BLaER1 treated with 17β-estradiol and CSF1 and Interleukin-3, amounts not matched to agents 10 nM and 100 nM (cell line): Measurements from ENCODE around the gene CABP7.
A peak's percentile ranks its signal among the peaks of the same experiment; 100 is the strongest.

ENCODE experiments used
- H3K27ac ChIP-seq, 11 experiments: shearing (Covaris generic); formaldehyde crosslinking; 2 replicates each; pipeline ENCODE4 v1.8.1; 2022
- H3K27me3 ChIP-seq, 11 experiments: shearing (Covaris generic); formaldehyde crosslinking; 2 replicates each; pipeline ENCODE4 v1.8.1; 2022
- H3K36me3 ChIP-seq, 11 experiments: shearing (Covaris generic); formaldehyde crosslinking; 2 replicates each; pipeline ENCODE4 v1.8.1; 2022
- H3K4me1 ChIP-seq, 10 experiments: shearing (Covaris generic); formaldehyde crosslinking; 2 replicates each; pipeline ENCODE4 v1.8.1; 2022
- H3K4me2 ChIP-seq, 11 experiments: shearing (Covaris generic); formaldehyde crosslinking; 2 replicates each; pipeline ENCODE4 v1.8.1; 2022
- H3K4me3 ChIP-seq, 10 experiments: shearing (Covaris generic); formaldehyde crosslinking; 2 replicates each; pipeline ENCODE4 v1.8.1; 2022
- H3K9ac ChIP-seq, 11 experiments: shearing (Covaris generic); formaldehyde crosslinking; 2 replicates each; pipeline ENCODE4 v1.8.1; 2022
- H3K9me3 ChIP-seq, 11 experiments: shearing (Covaris generic); formaldehyde crosslinking; replicated peaks in 1 of 11; 2 replicates each; pipeline ENCODE4 v1.8.1; 2022
- H4K20me1 ChIP-seq, 11 experiments: shearing (Covaris generic); formaldehyde crosslinking; 2 replicates each; pipeline ENCODE4 v1.8.1; 2022
- Cebpa-rat ChIP-seq, 11 experiments: shearing (Covaris generic); IDR thresholded peaks; 2 replicates each; pipeline ENCODE4 v1.8.1; 2022

The CABP7 gene

GRCh38 chr22:29768052-29768693, 48.4 kb downstream of the CABP7 start:
- H3K4me3 ChIP-seq = peak overlapping the region; percentile 77 to 93 (median 84)
- H3K9me3 ChIP-seq = no peaks in the 10 kb centered on the region
- H4K20me1 ChIP-seq = peaks cover 0 to 24% (median 0%) of the 10 kb centered on the region in 11 experiments; a peak in 3 of 22 replicates
- peaks cover 23 to 37% (median 28%) of the 10 kb centered on the region in 11 experiments for H3K36me3 ChIP-seq
- H3K27me3 ChIP-seq = no peaks in the 10 kb centered on the region
- H3K27ac ChIP-seq = peak overlapping the region; percentile 84 to 96 (median 90)
- peak overlapping the region; percentile 79 to 95 (median 92) for H3K4me2 ChIP-seq
- TF ChIP-seq Cebpa-rat (IDR thresholded peaks at IDR 0.05) = no peak
- H3K4me1 ChIP-seq = peaks cover 35 to 48% (median 40%) of the 10 kb centered on the region in 10 experiments
- H3K9ac ChIP-seq = peak overlapping the region; percentile 84 to 94 (median 90)

GRCh38 chr22:29769723-29770321, 50.0 kb downstream of the CABP7 start:
- peaks cover 0 to 24% (median 0%) of the 10 kb centered on the region in 11 experiments; a peak in 3 of 22 replicates for H4K20me1 ChIP-seq
- no peak overlapping the region for H3K4me3 ChIP-seq
- H3K9ac ChIP-seq = no peak overlapping the region; a peak in 1 of 22 replicates
- TF ChIP-seq Cebpa-rat (IDR thresholded peaks at IDR 0.05) = no peak
- H3K4me2 ChIP-seq = peak overlapping the region in 4 of 11 experiments; percentile 79 to 94 (median 92); a peak in 5 of 22 replicates
- no peaks in the 10 kb centered on the region for H3K27me3 ChIP-seq
- H3K27ac ChIP-seq = peak overlapping the region in 2 of 11 experiments; percentile 11 to 15; a peak in 3 of 22 replicates
- peaks cover 28 to 37% (median 30%) of the 10 kb centered on the region in 10 experiments for H3K4me1 ChIP-seq
- no peaks in the 10 kb centered on the region for H3K9me3 ChIP-seq
- H3K36me3 ChIP-seq = peaks cover 23 to 37% (median 28%) of the 10 kb centered on the region in 11 experiments

- no peak overlapping the region for H3K4me2 ChIP-seq
- H4K20me1 ChIP-seq = peaks cover 0 to 24% (median 0%) of the 10 kb centered on the region in 11 experiments; a peak in 3 of 22 replicates
- H3K4me3 ChIP-seq = no peak overlapping the region
- TF ChIP-seq Cebpa-rat (IDR thresholded peaks at IDR 0.05) = no peak
- no peak overlapping the region for H3K9ac ChIP-seq
- H3K27me3 ChIP-seq = no peaks in the 10 kb centered on the region
- H3K36me3 ChIP-seq = peaks cover 23 to 37% (median 28%) of the 10 kb centered on the region in 11 experiments
- peaks cover 14 to 20% (median 18%) of the 10 kb centered on the region in 10 experiments for H3K4me1 ChIP-seq
- no peaks in the 10 kb centered on the region for H3K9me3 ChIP-seq
- no peak overlapping the region for H3K27ac ChIP-seq
These were observed 52.4 kb downstream of the CABP7 start for GRCh38 chr22:29772170-29772641.

GRCh38 chr22:29773233-29773632, 53.4 kb downstream of the CABP7 start:
- TF ChIP-seq Cebpa-rat (IDR thresholded peaks at IDR 0.05) = no peak
- H3K4me1 ChIP-seq = peaks cover 10 to 16% (median 15%) of the 10 kb centered on the region in 10 experiments
- no peaks in the 10 kb centered on the region for H3K9me3 ChIP-seq
- H3K9ac ChIP-seq = no peak overlapping the region
- no peak overlapping the region for H3K4me3 ChIP-seq
- peaks cover 23 to 36% (median 28%) of the 10 kb centered on the region in 11 experiments for H3K36me3 ChIP-seq
- no peak overlapping the region for H3K4me2 ChIP-seq
- H3K27ac ChIP-seq = no peak overlapping the region; a peak in 1 of 22 replicates
- H3K27me3 ChIP-seq = no peaks in the 10 kb centered on the region
- peaks cover 0 to 20% (median 0%) of the 10 kb centered on the region in 11 experiments; a peak in 3 of 22 replicates for H4K20me1 ChIP-seq

GRCh38 chr22:29780220-29780619, 60.4 kb downstream of the CABP7 start:
- Histone ChIP-seq H3K27ac (no peak overlapping the region), H4K20me1 (no peaks in the 10 kb centered on the region; a peak in 1 of 22 replicates), H3K4me3 (no peak overlapping the region), H3K36me3 (no peaks in the 10 kb centered on the region), H3K4me1 (peaks cover 11 to 34% (median 24%) of the 10 kb centered on the region in 10 experiments), H3K9ac (no peak overlapping the region; a peak in 1 of 22 replicates), H3K4me2 (peak overlapping the region in 3 of 11 experiments; percentile 59 to 74 (median 61); a peak in 7 of 22 replicates), H3K9me3 (no peaks in the 10 kb centered on the region), H3K27me3 (no peaks in the 10 kb centered on the region)
- no peak for TF ChIP-seq Cebpa-rat (IDR thresholded peaks at IDR 0.05)

GRCh38 chr22:29780748-29781676, 61.2 kb downstream of the CABP7 start:
- Histone ChIP-seq H3K36me3 (no peaks in the 10 kb centered on the region), H3K4me1 (peaks cover 11 to 34% (median 24%) of the 10 kb centered on the region in 10 experiments), H4K20me1 (no peaks in the 10 kb centered on the region; a peak in 1 of 22 replicates), H3K4me2 (peak overlapping the region in 5 of 11 experiments; percentile 10 to 74 (median 59); a peak in 8 of 22 replicates), H3K9me3 (no peaks in the 10 kb centered on the region), H3K9ac (peak overlapping the region in 2 of 11 experiments; percentile 7 to 15; a peak in 2 of 22 replicates), H3K4me3 (no peak overlapping the region), H3K27ac (peak overlapping the region in 3 of 11 experiments; percentile 5 to 36 (median 27); a peak in 3 of 22 replicates), H3K27me3 (no peaks in the 10 kb centered on the region)
- TF ChIP-seq Cebpa-rat (IDR thresholded peaks at IDR 0.05) = no peak
